ENCODE measurements around the gene TMEM39A. TPM values are rescaled to one million over a fixed set of nuclear protein-coding genes. Genes with fewer than 3 reads are reported as not detected.

Gene TMEM39A
- total RNA-seq, 1 donor from 2014 or later = 22.8 TPM

DNA sequence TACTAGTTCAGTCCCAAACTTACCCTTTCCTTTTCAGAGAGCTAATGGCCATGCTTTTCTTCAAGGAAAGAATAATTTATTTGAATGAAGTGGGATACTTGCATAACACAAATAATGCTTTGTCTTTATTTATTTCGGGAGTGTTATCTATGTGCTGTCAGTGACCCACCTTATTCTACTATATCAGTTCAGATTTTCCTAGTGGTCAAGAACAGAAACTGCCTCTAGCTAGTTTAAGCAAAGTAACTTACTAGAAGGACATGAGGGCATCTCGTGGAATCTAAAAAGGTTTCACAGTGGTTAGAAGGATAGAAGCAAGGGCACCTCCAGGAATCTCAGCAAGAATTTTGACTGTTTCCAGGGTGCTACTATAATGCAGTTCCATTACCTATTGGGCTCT lies 31.2 kb upstream of the TMEM39A start:
- Mint-ChIP-seq H3K4me3 (ENCODE audit: unreplicated experiment) (no peak overlapping the region), H3K9me3 (ENCODE audit: unreplicated experiment) (peaks cover 3% of the 10 kb centered on the region), H3K36me3 (ENCODE audit: unreplicated experiment) (no peaks in the 10 kb centered on the region), H3K4me1 (ENCODE audit: low read depth, unreplicated experiment) (peaks cover 2% of the 10 kb centered on the region), H3K27me3 (ENCODE audit: unreplicated experiment) (peaks cover 2% of the 10 kb centered on the region), H3K27ac (ENCODE audit: unreplicated experiment) (no peak overlapping the region)
- TF ChIP-seq, protein P1, sequence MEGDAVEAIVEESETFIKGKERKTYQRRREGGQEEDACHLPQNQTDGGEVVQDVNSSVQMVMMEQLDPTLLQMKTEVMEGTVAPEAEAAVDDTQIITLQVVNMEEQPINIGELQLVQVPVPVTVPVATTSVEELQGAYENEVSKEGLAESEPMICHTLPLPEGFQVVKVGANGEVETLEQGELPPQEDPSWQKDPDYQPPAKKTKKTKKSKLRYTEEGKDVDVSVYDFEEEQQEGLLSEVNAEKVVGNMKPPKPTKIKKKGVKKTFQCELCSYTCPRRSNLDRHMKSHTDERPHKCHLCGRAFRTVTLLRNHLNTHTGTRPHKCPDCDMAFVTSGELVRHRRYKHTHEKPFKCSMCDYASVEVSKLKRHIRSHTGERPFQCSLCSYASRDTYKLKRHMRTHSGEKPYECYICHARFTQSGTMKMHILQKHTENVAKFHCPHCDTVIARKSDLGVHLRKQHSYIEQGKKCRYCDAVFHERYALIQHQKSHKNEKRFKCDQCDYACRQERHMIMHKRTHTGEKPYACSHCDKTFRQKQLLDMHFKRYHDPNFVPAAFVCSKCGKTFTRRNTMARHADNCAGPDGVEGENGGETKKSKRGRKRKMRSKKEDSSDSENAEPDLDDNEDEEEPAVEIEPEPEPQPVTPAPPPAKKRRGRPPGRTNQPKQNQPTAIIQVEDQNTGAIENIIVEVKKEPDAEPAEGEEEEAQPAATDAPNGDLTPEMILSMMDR (IDR thresholded peaks at IDR 0.05; ENCODE audit: partially characterized antibody, unreplicated experiment) = peak; percentile 49
- DNase-seq = no peak

DNA sequence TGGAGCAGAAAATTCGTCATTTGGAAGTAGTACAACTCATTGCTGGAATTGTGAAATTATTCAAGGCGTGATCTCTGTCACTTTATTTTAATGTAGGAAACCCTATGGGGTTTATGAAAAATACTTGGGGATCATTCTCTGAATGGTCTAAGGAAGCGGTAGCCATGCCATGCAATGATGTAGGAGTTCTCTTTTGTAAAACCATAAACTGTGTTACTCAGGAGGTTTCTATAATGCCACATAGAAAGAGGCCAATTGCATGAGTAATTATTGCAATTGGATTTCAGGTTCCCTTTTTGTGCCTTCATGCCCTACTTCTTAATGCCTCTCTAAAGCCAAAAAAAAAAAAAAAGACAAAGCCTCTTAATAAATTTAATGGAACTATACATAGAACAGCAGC lies 29.4 kb upstream of the TMEM39A start:
- no peak for DNase-seq
- H3K4me1 Mint-ChIP-seq (ENCODE audit: low read depth, unreplicated experiment) = peaks cover 2% of the 10 kb centered on the region
- H3K9me3 Mint-ChIP-seq (ENCODE audit: unreplicated experiment) = peaks cover 2% of the 10 kb centered on the region
- H3K36me3 Mint-ChIP-seq (ENCODE audit: unreplicated experiment) = no peaks in the 10 kb centered on the region
- no peaks in the 10 kb centered on the region for H3K27me3 Mint-ChIP-seq (ENCODE audit: unreplicated experiment)
- no peak overlapping the region for H3K4me3 Mint-ChIP-seq (ENCODE audit: unreplicated experiment)
- TF ChIP-seq, protein P1 (IDR thresholded peaks at IDR 0.05; ENCODE audit: partially characterized antibody, unreplicated experiment) = no peak
- no peak overlapping the region for H3K27ac Mint-ChIP-seq (ENCODE audit: unreplicated experiment)

DNA sequence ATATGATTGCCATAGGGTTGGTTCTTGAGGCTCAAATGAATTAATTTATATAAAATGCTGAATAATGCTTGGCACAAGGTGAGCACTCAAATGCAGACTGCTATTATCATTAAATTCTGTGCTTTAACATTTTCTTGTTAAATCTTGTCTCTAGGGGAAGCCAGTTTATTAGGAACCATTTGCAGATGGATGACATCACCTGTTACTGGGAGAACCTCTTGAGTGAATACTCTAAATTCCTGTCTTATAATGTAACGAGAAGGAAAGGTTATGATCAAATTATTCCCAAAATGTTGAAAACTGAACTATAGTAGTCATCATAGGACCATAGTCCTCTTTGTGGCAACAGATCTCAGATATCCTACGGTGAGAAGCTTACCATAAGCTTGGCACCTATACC lies 28.7 kb upstream of the TMEM39A start:
- TF ChIP-seq, protein P1 (IDR thresholded peaks at IDR 0.05; ENCODE audit: partially characterized antibody, unreplicated experiment) = no peak
- Mint-ChIP-seq H3K27ac (ENCODE audit: unreplicated experiment) (no peak overlapping the region), H3K36me3 (ENCODE audit: unreplicated experiment) (no peaks in the 10 kb centered on the region), H3K4me3 (ENCODE audit: unreplicated experiment) (no peak overlapping the region), H3K9me3 (ENCODE audit: unreplicated experiment) (no peaks in the 10 kb centered on the region), H3K27me3 (ENCODE audit: unreplicated experiment) (no peaks in the 10 kb centered on the region), H3K4me1 (ENCODE audit: low read depth, unreplicated experiment) (no peaks in the 10 kb centered on the region)
- no peak for DNase-seq

DNA sequence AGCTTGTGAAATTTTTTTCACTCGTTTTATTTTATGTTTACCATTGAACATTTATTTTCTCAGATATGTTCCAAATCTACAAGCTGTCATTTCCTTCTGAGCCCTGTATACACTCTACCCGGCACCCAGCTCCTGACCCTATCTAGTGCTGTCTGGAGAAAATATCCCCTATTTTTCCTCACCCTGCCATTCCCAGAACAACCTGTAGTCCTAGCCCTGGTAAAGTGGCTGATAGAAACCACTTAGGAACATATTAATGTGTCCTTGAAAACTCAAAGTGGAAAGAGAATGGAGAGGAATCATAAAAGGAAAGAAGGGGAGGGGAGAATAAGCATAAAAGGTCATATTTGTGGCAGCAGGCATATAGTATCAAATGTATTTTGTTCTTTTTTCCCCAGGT lies 26.7 kb upstream of the TMEM39A start:
- no peaks in the 10 kb centered on the region for H3K9me3 Mint-ChIP-seq (ENCODE audit: unreplicated experiment)
- no peaks in the 10 kb centered on the region for H3K27me3 Mint-ChIP-seq (ENCODE audit: unreplicated experiment)
- TF ChIP-seq, protein P1 (IDR thresholded peaks at IDR 0.05; ENCODE audit: partially characterized antibody, unreplicated experiment) = no peak
- no peaks in the 10 kb centered on the region for H3K4me1 Mint-ChIP-seq (ENCODE audit: low read depth, unreplicated experiment)
- H3K36me3 Mint-ChIP-seq (ENCODE audit: unreplicated experiment) = no peaks in the 10 kb centered on the region
- H3K27ac Mint-ChIP-seq (ENCODE audit: unreplicated experiment) = no peak overlapping the region
- no peak overlapping the region for H3K4me3 Mint-ChIP-seq (ENCODE audit: unreplicated experiment)
- no peak for DNase-seq

DNA sequence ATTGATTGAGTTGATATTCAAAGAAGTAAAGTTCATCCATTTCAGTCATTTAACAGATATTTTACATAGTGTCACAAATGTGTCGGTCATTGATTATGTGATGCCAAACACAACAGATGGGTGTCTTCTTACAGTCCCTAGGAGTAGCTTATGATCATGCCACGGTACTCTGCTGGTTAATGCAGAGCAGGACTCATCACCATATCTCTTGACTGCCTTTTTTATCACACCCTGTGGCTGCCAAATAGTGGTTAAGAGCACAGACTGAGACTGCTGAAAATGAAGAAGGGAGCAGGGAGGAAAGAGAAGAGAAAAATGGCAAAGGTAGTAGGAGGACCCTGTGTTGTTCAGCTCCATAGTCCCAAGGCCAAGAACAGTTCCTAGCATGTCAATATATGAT lies 22.1 kb upstream of the TMEM39A start:
- H3K4me3 Mint-ChIP-seq (ENCODE audit: unreplicated experiment) = no peak overlapping the region
- TF ChIP-seq, protein P1 (IDR thresholded peaks at IDR 0.05; ENCODE audit: partially characterized antibody, unreplicated experiment) = no peak
- no peak for DNase-seq
- H3K27me3 Mint-ChIP-seq (ENCODE audit: unreplicated experiment) = no peaks in the 10 kb centered on the region
- H3K36me3 Mint-ChIP-seq (ENCODE audit: unreplicated experiment) = no peaks in the 10 kb centered on the region
- no peak overlapping the region for H3K27ac Mint-ChIP-seq (ENCODE audit: unreplicated experiment)
- no peaks in the 10 kb centered on the region for H3K4me1 Mint-ChIP-seq (ENCODE audit: low read depth, unreplicated experiment)
- no peaks in the 10 kb centered on the region for H3K9me3 Mint-ChIP-seq (ENCODE audit: unreplicated experiment)

All from glutamatergic neuron (in vitro differentiated cells).